HepG2 (cell line): ENCODE results near the gene TMEM144. TPM values are rescaled to one million over a fixed set of nuclear protein-coding genes. Genes with fewer than 3 reads are reported as not detected.

Experiments used
- ATAC-seq: fragments of 200-7000 bp; cut with Tn5 transposase; 3 replicates; pipeline ENCODE4 v1.9.1; 2020; ENCODE audit warnings: mild to moderate bottlenecking, moderate library complexity
- BruUV-seq: library from RNA; stranded (reverse); fragments of 400-500 nt; replicated peaks from 2 replicates; lab custom pipeline; 2021; lab: Mats Ljungman, UMichigan
- CTCF ChIA-PET: fragments of 300-600 bp; formaldehyde crosslinking; extraction: SDS; loops from one replicate; lab custom pipeline; 2021; ENCODE audit warnings: low total read pairs, inconsistent platforms, low intra/inter-chr PET ratio; lab: Yijun Ruan, JAX
- POLR2A ChIA-PET: fragments of 350-600 bp; sonication (Branson Sonifier 250); formaldehyde crosslinking; loops from one replicate; lab custom pipeline; 2020; ENCODE audit warnings: antibody characterized with exemption, inconsistent platforms; lab: Yijun Ruan, JAX
- DNase-seq: peaks from one replicate; pipeline ENCODE4 v3.0.0-alpha.2; 2015; ENCODE audit warnings: low spot score
- FAIRE-seq: peaks from 3 replicates; lab custom pipeline; 2011; peaks lifted over from hg19 to GRCh38; lab: Jason Lieb, UNC
- H2AFZ ChIP-seq: one replicate; pipeline ENCODE4 v1.6.1; 2011; ENCODE audit warnings: low read length, inconsistent platforms
- H3K27ac ChIP-seq: fragments of 300-600 bp; 3 replicates; pipeline ENCODE4 v1.8.0; 2011; ENCODE audit warnings: mixed run types, mild to moderate bottlenecking, mixed read lengths, low read length, inconsistent platforms; ENCODE audit not compliant: insufficient read depth; ENCODE audit errors: extremely low read length
- H3K27me3 ChIP-seq, 2 experiments: fragments of 200-600 bp in 1 of 2; 2 replicates in 1 of 2; 3 replicates in 1 of 2; pipeline versions ENCODE4 v1.6.0 to v1.8.0; 2011; ENCODE audit warnings: low read length in 2 of 2, mild to moderate bottlenecking in 2 of 2, moderate library complexity in 2 of 2, inconsistent platforms in 1 of 2; ENCODE audit not compliant: insufficient read depth in 2 of 2, control insufficient read depth in 1 of 2
- H3K36me3 ChIP-seq, 2 experiments: fragments of 200-600 bp in 1 of 2; replicated peaks in 1 of 2; 2 replicates in 1 of 2; 3 replicates in 1 of 2; pipeline versions ENCODE4 v1.5.1 to v1.8.0; 2011; ENCODE audit warnings: low read length in 2 of 2, inconsistent platforms in 1 of 2; ENCODE audit not compliant: insufficient read depth in 2 of 2, control insufficient read depth in 1 of 2
- H3K4me1 ChIP-seq: 2 replicates; pipeline ENCODE4 v1.5.1; 2012; ENCODE audit warnings: low read length, inconsistent platforms; ENCODE audit not compliant: insufficient read depth
- H3K4me2 ChIP-seq: 2 replicates; pipeline ENCODE4 v1.6.0; 2011; ENCODE audit warnings: low read depth, low read length, inconsistent platforms
- H3K4me3 ChIP-seq, 3 experiments: fragments of 200-600 bp in 1 of 3; sonication (generic), shearing (Covaris generic) in 1 of 3; replicated peaks in 1 of 3; 2 replicates each; pipeline ENCODE4 v1.5.1; 2011 to 2016; ENCODE audit warnings: low read length in 3 of 3, inconsistent platforms in 2 of 3, low read depth in 2 of 3, mild to moderate bottlenecking in 2 of 3, control low read depth in 1 of 3, mixed read lengths in 1 of 3; ENCODE audit not compliant: insufficient read depth in 1 of 3
- H3K79me2 ChIP-seq: one replicate; pipeline ENCODE4 v1.6.1; 2011; ENCODE audit warnings: low read length, inconsistent platforms; ENCODE audit not compliant: insufficient read depth
- H3K9ac ChIP-seq: 2 replicates; pipeline ENCODE4 v1.6.0; 2011; ENCODE audit warnings: mild to moderate bottlenecking, low read depth, low read length, inconsistent platforms; ENCODE audit not compliant: insufficient read depth
- H3K9me3 ChIP-seq: 2 replicates; pipeline ENCODE4 v1.5.1; 2012; ENCODE audit warnings: mild to moderate bottlenecking, low read length
- H4K20me1 ChIP-seq: 2 replicates; pipeline ENCODE4 v1.6.0; 2011; ENCODE audit warnings: inconsistent platforms, mild to moderate bottlenecking, low read length, moderate library complexity; ENCODE audit not compliant: insufficient read depth
- ARID3A ChIP-seq: IDR thresholded peaks from 2 replicates; pipeline ENCODE4 v1.6.1; 2012; ENCODE audit warnings: low read depth, low read length, improper control_type of control experiment
- GFI1 ChIP-seq: sonication (generic); formaldehyde crosslinking; IDR thresholded peaks from 2 replicates; pipeline ENCODE4 v1.5.0; 2020; ENCODE audit warnings: missing genetic modification reagents, mild to moderate bottlenecking, borderline replicate concordance
- HOMEZ ChIP-seq: IDR thresholded peaks from 2 replicates; pipeline ENCODE4 v1.6.1; 2016; ENCODE audit warnings: low read depth
- HOXA9 ChIP-seq: sonication (generic); formaldehyde crosslinking; IDR thresholded peaks from 2 replicates; pipeline ENCODE4 v1.8.1; 2022; ENCODE audit warnings: missing genetic modification reagents, mild to moderate bottlenecking, moderate library complexity, borderline replicate concordance
- MAFK ChIP-seq, 2 experiments: IDR thresholded peaks in 1 of 2; conservative IDR thresholded peaks in 1 of 2; 2 replicates each; pipeline ENCODE4 v1.6.1; 2011; ENCODE audit warnings: improper control_type of control experiment in 2 of 2, low read length in 2 of 2
- RAD21 ChIP-seq: fragments of 450-650 bp; formaldehyde crosslinking; IDR thresholded peaks from 2 replicates; pipeline ENCODE4 v1.5.0; 2020; ENCODE audit warnings: mild to moderate bottlenecking
- SNRNP70 ChIP-seq: fragments of 200-400 bp; formaldehyde crosslinking; IDR thresholded peaks from 2 replicates; pipeline ENCODE4 v1.6.1; 2017; ENCODE audit warnings: mild to moderate bottlenecking, low read depth, low read length, moderate library complexity
- STAG1 ChIP-seq: sonication (generic); formaldehyde crosslinking; IDR thresholded peaks from 2 replicates; pipeline ENCODE4 v1.4.0; 2020; ENCODE audit warnings: missing genetic modification reagents
- ZNF180 ChIP-seq: sonication (generic); formaldehyde crosslinking; IDR thresholded peaks from 2 replicates; pipeline ENCODE4 v1.4.0; 2020; ENCODE audit warnings: low read depth, missing genetic modification reagents, borderline replicate concordance
- WGBS: methylation state at CpG from one replicate; pipeline ENCODE4 v1.1.6; 2017; ENCODE audit warnings: low lambda C conversion rate; 5-methylcytosine and 5-hydroxymethylcytosine counted together
- in situ Hi-C: cut with HindIII; loops from 2 replicates; pipeline ENCODE4 v1.10.0; 2017; ENCODE audit warnings: low pct_unique_long_range_greater_than_20kb; ENCODE audit not compliant: extremely low pct_ligation_motif_present
- intact Hi-C: fragments of 100-400 bp; cut with micrococcal nuclease; formaldehyde crosslinking; loops from one replicate; pipeline ENCODE4 v1.10.0; 2022; ENCODE audit not compliant: unreplicated experiment
- polyA plus RNA-seq, 8 experiments: library from polyadenylated mRNA; depleted of rRNA in 3 of 8; stranded (reverse) in 7 of 8; unstranded in 1 of 8; fragments of >200 nt; fragmentation: Illumina TruSeq in 4 of 8; extraction: Trizol in 4 of 8; gene quantifications; 2 replicates each; pipeline versions ENCODE4 v1.2.1 to v1.2.3, GENCODE V29; 2011 to 2016; ENCODE audit warnings: low read depth in 4 of 8, missing spikeins in 1 of 8, mixed read lengths in 1 of 8; ENCODE audit not compliant: insufficient read depth in 1 of 8
- total RNA-seq, 5 experiments: library from RNA; depleted of rRNA; stranded (reverse); fragments of >200 nt; fragmentation: Illumina TruSeq; extraction: Trizol; gene quantifications; 2 replicates each; pipeline ENCODE4 v1.2.3, GENCODE V29; 2016; ENCODE audit warnings: low read depth in 1 of 5
- TF ChIP-seq, protein P1 (sequence below): sonication (generic); formaldehyde crosslinking; IDR thresholded peaks from 2 replicates; pipeline ENCODE4 v1.5.0; 2020; ENCODE audit warnings: mild to moderate bottlenecking, missing genetic modification reagents, moderate library complexity

Gene TMEM144
- total and polyA plus RNA-seq, 2 of the 13 experiments (the other 11 are each of a cell fraction or from before 2014, with no cell fraction given) = 10.9 to 12.3 TPM

- no peak overlapping the region for H3K27ac ChIP-seq
- H3K4me2 ChIP-seq = no peak overlapping the region
- no peaks in the 10 kb centered on the region for H3K9me3 ChIP-seq
- H3K79me2 ChIP-seq = no peaks in the 10 kb centered on the region
- no TSS peak for BruUV-seq
- H3K9ac ChIP-seq = no peak overlapping the region
- in situ Hi-C loops (loop anchor here (5.0 kb wide), 1 partner anchor 64 kb away; no protein-coding TSS in a partner anchor), intact Hi-C loops (loop anchor here (1.0 kb wide), 2 partner anchors 17 to 62 kb away; partner anchors contain the start of gene TMEM144)
- peaks cover 0 to 16% of the 10 kb centered on the region in 2 experiments; a peak in 1 of 5 replicates for H3K36me3 ChIP-seq
- FAIRE-seq = peak; percentile 60
- H2AFZ ChIP-seq = no peak overlapping the region
- no peak overlapping the region for H3K4me3 ChIP-seq
- DNase-seq = peak; percentile 43
- peak; percentile 67 for ATAC-seq
- ChIA-PET POLR2A (no interaction called here), CTCF (interaction anchor here (0.8 to 1.8 kb wide), 4 partner anchors 62 to 431 kb away, joined by 3 to 10 read pairs (median 4); no protein-coding TSS in a partner anchor)
- H3K27me3 ChIP-seq = no peaks in the 10 kb centered on the region
- H3K4me1 ChIP-seq = no peaks in the 10 kb centered on the region
- no peaks in the 10 kb centered on the region for H4K20me1 ChIP-seq
- 51% methylated on average over 3 of the region's 3 CpGs for WGBS
- TF ChIP-seq, protein P1, sequence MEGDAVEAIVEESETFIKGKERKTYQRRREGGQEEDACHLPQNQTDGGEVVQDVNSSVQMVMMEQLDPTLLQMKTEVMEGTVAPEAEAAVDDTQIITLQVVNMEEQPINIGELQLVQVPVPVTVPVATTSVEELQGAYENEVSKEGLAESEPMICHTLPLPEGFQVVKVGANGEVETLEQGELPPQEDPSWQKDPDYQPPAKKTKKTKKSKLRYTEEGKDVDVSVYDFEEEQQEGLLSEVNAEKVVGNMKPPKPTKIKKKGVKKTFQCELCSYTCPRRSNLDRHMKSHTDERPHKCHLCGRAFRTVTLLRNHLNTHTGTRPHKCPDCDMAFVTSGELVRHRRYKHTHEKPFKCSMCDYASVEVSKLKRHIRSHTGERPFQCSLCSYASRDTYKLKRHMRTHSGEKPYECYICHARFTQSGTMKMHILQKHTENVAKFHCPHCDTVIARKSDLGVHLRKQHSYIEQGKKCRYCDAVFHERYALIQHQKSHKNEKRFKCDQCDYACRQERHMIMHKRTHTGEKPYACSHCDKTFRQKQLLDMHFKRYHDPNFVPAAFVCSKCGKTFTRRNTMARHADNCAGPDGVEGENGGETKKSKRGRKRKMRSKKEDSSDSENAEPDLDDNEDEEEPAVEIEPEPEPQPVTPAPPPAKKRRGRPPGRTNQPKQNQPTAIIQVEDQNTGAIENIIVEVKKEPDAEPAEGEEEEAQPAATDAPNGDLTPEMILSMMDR (CRISPR knock-in tag) = peak; percentile 65
- TF ChIP-seq HOMEZ (CRISPR knock-in tag) (no peak), RAD21 (peak; percentile 27; the same call in 1 of the 2 replicates), MAFK (conservative IDR thresholded peaks at IDR 0.05 in 1 of 2, IDR thresholded peaks at IDR 0.05 in 1 of 2; ENCODE audit: low read length in 2 of 2) (peak in 1 of 2 experiments; percentile 31; a peak in 1 of 4 replicates), SNRNP70 (no peak), HOXA9 (CRISPR knock-in tag) (no peak), STAG1 (CRISPR knock-in tag) (peak; percentile 50), ARID3A (0 out of 2 replicates have a peak, but pooled peaks have one; percentile 35), ZNF180 (CRISPR knock-in tag) (no peak), GFI1 (CRISPR knock-in tag) (no peak)
These were observed 17.0 kb upstream of the TMEM144 start for GRCh38 chr4:158193171-158193749.
